GM21737 (cell line): ENCODE results near the gene TJP2.
A peak's percentile ranks its signal among the peaks of the same experiment; 100 is the strongest.

ENCODE experiments used
- ATAC-seq: cut with Tn5 transposase; IDR thresholded peaks from one replicate; pipeline ENCODE4 v1.9.1; 2021; ENCODE audit warnings: mild to moderate bottlenecking, moderate library complexity; ENCODE audit not compliant: unreplicated experiment

The TJP2 gene

GRCh38 chr9:69173891-69174615 lies at the start of gene TJP2:
TSS of gene TJP2 (plus strand) at chr9:69174277. CDS start at chr9:69174373, 96 bp downstream.
- ATAC-seq = peak; percentile 44

DNA sequence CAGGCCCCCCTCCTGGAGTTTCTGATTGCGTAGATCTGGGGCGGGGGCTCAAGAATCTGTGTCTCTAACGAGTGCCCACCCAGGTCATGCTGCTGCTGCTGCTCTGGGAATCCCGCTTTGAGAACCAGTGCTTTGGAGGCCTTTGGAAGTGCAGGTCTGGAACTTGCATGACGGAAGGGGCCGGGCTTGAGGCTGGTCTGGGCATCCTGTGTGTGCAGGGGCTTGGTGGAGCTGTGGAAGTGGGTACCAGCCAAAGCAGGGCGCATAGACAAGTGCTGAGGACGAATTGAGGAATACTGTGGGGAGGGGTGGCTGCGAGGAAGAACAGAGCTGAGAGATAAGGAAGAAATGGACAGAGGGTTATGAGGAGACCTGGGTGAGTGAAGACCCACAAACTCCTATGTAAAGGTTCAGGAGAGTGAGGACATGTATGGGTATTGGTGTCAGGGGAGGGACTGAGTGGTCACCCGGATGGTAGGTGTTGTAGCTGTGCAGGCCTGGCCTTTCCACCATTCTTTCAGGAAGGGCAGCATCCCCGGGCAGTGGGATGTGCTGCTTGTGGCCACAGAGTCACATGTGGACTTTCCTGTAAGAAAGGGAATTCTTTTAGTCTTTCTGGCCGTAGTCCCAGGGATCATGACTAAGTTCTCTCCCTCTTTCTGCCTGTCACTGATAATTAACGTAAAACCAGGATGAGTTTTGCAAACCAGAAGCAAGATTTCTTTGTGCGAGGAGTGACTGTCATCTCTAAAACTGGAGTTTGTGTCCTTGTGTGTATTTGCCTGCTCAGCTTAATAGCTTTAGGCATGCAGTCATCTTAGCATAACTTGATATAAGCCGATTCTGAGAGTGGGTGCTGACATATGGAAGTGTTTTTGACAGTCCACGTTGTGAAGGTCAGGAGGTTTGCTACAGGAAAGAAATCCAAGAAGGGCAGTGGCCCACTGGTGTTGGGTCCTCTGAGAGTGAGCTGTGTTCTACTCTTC lies 43.3 kb upstream of the TJP2 start:
- ATAC-seq = no peak

- ATAC-seq = no peak
Observed at GRCh38 chr9:69131682-69132081, 42.4 kb upstream of the TJP2 start.

GRCh38 chr9:69132361-69132760 lies 41.7 kb upstream of the TJP2 start:
- ATAC-seq = no peak

DNA sequence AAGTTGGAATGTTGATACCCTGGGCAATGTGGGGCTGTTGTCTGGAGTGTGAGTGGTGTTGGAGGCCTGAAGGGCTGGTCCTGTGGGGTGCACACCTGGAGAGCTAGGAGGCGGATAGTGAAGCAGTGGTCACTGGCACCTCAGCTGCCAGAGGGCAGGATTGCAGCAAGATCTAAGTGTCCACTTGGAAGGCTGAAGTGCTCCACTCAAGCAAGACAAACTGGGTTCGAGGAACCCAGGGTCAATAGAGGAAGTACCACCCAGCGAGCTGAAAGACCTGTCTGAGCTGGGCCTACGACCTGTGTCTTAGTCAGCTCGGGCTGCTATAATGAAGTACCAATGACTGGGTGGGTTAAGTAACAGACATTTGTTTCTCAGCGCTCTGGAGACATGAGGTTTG lies 39.7 kb upstream of the TJP2 start:
- ATAC-seq = no peak

DNA sequence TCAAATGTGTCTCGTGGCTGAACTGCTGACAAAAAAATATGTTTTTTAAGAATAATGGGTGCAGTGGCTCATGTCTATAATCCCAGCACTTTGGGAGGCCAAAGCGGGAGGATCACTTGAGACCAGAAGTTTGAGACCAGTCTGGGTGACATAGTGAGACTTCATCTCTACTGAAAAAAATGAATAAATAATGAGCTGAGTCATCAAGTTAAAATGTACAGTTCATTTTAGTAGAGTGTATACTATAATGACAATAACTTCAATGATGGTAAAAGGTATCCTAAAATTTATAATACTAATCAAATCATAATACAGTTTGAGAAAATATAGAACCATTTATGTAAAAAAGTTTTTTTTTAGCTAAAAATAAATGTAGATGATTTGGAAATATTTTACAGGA lies 37.9 kb upstream of the TJP2 start:
- no peak for ATAC-seq

DNA sequence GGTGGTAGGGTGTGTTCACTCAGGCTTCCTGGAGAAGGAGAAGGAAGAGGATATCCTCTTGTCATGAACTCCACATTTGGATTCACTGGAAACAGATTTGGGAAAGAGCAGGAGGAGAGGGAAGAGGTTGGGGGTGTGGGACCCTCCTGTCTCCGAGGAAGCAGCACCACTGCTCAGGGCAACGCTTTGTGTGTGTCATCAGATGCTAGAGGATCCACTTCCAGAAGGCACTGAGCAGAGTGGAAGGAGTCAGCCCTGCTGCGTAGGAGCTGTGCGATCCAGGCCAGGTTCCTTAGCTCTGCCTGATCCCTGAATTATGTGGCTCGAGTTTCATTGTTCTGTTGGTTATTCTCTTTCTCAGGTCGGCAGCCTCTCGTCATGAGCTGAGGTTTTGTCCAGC lies 37.3 kb upstream of the TJP2 start:
- ATAC-seq = no peak

DNA sequence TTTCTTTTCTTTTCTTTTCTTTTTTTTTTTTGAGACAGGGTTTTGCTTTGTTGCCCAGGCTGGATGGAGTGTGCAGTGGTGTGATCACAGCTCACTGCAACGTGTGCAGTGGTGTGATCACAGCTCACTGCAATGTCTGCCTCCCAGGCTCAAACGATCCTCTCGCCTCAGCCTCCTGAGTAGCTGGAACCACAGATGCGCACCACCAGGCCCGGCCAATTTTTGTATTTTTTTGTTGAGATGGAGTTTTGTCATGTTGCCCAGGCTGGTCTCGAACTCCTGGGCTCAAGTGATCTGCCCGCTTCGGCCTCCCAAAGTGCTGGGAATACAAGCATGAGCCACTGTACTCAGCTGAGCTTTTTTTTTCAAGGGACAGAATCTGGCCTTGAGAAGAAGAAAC lies 36.8 kb upstream of the TJP2 start:
- no peak for ATAC-seq

DNA sequence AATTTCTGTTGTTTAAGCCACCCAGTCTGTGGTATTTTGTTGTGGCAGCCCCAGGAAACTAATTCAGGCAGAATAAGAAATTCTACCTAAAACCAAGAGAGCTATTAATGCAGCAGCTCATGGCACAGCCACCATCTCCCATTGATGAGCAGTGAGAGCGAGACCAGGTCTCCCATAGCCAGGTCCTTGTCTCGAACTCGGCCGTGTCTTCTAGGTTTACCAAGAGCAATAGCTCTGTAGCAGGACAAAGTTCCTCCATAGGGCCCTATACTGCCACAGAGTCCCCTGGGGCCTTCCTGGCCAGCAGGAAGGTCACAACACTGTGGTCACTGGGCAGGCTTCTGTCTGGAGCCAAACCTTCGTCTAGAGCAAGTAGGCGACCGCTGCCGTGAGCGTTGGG lies 34.5 kb upstream of the TJP2 start:
- ATAC-seq = no peak

DNA sequence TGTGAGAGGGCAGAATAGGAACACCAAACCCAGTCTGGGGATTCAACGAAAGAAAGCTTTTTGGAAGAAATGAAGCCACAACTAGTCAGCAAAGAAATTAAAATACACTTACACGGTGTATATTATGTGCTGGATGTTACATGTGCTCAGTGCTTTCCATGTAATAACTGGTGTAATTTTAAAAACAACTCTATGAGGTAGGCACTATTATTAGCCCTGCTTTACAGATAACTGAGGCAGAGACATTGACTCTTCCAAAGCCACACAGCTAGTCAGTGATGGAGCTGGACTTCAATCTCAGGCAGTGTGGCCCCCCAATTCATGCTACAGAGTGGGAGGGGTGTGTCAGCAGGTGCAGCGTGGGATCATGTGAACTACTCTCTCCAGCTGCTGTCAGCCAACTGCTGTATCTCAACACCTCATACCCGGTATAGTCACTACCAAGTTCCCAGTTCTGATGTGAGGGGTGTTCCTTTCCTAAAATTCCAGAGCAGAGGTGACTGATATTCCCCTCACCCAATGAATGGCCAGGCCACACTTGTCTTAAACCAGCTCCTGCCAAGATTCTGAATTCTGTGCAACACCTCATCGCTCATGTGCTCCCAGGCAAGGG lies 33.8 kb upstream of the TJP2 start:
- ATAC-seq = no peak

DNA sequence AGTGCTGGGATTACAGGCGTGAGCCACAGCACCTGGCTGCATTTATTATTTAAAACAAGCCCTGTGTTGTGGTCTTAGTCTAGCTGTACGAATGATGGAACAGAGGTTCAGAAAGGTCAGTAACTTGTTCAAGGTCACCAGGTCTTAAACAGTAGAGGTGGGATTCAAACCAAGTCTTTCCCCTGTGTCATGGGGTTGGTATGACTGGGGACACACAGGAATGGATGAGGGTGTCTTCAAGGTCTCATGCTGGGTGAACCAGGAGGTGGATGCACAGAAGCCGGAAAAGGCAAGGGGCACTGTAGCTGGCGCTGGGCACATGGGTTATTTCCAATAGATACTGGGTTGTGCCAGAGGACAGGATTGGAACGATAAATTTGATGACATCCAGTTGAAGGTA lies 32.2 kb upstream of the TJP2 start:
- no peak for ATAC-seq

- no peak for ATAC-seq
Observed at GRCh38 chr9:69143291-69143690, 30.8 kb upstream of the TJP2 start.

GRCh38 chr9:69145144-69145715 lies 28.8 kb upstream of the TJP2 start:
- ATAC-seq = no peak

- no peak for ATAC-seq
Observed at GRCh38 chr9:69147041-69147834, 26.8 kb upstream of the TJP2 start.

DNA sequence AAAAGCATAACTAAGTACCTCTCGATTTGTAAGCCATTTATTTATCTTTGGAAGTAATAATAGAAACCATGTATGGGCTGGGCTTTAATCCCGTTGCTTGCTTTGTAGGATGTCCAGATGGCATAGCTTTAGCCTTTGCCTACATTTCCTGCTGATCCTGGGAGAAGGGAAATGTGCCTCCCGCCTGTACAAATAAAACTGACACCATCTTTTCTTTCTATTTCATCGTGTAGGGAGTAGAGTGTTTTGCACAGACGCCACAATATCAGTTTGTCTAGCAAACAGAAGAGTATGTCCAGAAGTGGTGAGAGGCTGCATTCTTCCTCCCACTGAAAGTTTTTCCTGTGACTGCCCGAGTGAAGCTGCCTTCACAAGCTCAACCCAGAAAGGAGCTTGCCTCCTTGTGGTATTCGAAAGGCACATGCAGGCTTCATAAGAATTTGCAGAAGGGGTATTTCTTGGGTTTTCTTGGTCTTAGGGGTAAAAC lies 24.7 kb upstream of the TJP2 start:
- no peak for ATAC-seq

DNA sequence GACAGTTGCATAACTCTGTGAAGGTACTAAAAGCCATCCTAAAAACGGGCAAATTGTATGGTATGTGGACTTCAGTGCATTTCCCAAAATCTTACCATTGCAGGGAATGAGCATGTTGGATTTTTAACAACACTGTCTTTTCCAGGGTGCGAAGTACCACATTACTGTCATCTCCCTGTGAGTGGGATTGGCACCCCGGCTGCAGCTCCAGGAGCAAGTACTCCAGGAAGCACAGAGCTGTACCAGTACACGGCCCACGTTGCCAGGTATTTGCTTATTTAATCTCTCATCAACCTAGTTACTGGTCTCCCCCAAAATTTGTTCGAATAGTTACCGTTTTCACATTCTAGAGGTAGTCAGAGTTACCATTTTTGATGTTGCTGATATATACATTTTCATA lies 22.6 kb upstream of the TJP2 start:
- ATAC-seq = no peak

DNA sequence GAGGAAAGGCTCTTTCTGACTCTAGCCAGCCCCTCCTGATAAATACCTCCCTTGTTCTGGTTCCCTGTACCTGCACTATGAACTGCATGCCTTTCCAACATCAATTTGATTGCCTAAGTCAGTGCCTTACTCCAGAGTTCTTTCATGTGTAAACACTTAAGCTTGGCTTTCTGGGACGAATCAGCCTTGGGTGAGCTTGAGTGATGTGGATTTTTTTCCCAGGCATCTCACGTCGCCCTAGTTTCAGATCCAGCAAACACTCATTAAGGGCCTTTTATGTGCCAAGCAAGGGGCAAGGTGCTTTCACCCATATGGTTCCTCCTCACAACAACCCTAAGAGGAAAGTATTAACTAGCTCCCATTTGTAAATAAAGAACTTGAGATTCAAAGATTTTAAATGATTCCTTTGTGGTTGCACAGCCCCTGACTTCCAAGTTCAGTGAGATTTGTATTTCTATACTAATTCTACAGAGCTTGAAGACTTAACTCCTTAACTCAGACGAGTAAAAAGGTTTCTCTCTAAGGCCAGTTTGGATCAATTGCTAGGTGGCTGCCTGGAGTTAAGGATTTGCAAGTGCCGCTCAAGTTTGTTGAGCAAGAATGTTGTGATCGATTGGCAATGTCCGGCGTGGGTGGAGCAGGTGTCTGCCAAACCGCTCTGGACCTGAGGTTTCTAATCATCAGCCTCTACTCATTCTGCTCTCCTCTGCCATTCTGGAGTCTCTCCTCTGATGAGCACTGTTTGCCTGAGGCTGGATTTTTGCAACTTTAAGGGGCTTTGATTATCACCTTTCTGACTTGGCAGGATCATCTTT lies 20.2 kb upstream of the TJP2 start:
- no peak for ATAC-seq

GRCh38 chr9:69155341-69156030 lies 18.6 kb upstream of the TJP2 start:
- ATAC-seq = peak; percentile 94
